ENCODE measurements around the gene CPNE4.

Gene CPNE4

DNA sequence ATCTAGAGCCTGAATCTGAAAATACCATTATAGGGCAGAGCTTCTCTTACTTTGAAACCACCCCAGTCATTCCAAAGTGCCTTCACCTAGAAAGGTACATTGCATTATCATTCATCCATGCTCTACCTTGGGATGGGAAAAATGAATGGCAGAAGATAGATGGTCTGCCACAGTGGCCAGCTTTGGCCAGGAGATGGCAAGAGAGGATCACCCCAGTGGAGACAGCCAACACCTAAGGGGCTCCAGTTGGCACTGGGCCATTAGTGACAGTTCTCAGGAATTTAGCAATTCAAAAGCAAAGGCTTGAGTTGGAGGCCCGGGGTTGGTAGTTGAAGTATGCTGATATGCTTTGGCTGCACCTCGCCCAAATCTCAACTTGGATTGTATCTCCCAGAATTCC is 278.4 kb downstream of the CPNE4 start:
- Histone ChIP-seq H3K4me1 (ENCODE audit: insufficient read depth, low read length, severe bottlenecking) (no peaks in the 10 kb centered on the region), H3K4me2 (ENCODE audit: low read length) (no peak overlapping the region)

DNA sequence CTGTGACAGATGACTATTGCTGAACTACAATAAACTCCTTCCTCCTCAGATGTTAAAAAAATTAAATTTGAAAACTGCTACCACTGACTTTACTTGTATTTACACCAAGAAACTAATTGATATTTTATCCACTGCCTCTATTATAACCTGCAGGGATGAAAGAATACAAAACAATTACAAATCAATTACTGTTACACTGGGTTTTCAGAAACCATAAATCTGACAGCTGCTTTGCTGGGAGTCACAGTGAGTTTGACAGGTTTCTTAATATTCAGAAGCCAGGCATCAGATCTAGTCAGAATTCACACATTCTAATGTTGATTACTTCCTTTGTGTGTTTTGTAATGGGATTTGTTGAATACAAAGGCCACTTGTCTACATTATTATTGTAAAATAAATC is 279.4 kb downstream of the CPNE4 start:
- Histone ChIP-seq H3K4me2 (ENCODE audit: low read length) (no peak overlapping the region), H3K4me1 (ENCODE audit: insufficient read depth, low read length, severe bottlenecking) (no peaks in the 10 kb centered on the region), H3K4me3 (ENCODE audit: low read depth, low read length, poor library complexity, severe bottlenecking) (no peak overlapping the region), H2AFZ (ENCODE audit: low read length) (no peak overlapping the region), H3K36me3 (ENCODE audit: insufficient read depth, low read length) (no peaks in the 10 kb centered on the region), H3K27ac (ENCODE audit: low read depth, low read length, poor library complexity, severe bottlenecking) (no peak overlapping the region), H4K20me1 (ENCODE audit: insufficient read depth, low read length) (no peaks in the 10 kb centered on the region), H3K9me3 (ENCODE audit: low read length) (no peaks in the 10 kb centered on the region), H3K9me2 (ENCODE audit: low read depth, low read length) (no peaks in the 10 kb centered on the region), H3K9ac (ENCODE audit: low read length) (no peak overlapping the region), H3K79me2 (ENCODE audit: insufficient read depth, low read length) (no peaks in the 10 kb centered on the region), H3K27me3 (ENCODE audit: insufficient read depth, low read length) (no peaks in the 10 kb centered on the region), H3F3A (ENCODE audit: insufficient read depth, low read length) (no peaks in the 10 kb centered on the region)
- TF ChIP-seq EZH2 (IDR thresholded peaks at IDR 0.05; ENCODE audit: borderline replicate concordance, low read length): no peak
- TF ChIP-seq, protein P1, sequence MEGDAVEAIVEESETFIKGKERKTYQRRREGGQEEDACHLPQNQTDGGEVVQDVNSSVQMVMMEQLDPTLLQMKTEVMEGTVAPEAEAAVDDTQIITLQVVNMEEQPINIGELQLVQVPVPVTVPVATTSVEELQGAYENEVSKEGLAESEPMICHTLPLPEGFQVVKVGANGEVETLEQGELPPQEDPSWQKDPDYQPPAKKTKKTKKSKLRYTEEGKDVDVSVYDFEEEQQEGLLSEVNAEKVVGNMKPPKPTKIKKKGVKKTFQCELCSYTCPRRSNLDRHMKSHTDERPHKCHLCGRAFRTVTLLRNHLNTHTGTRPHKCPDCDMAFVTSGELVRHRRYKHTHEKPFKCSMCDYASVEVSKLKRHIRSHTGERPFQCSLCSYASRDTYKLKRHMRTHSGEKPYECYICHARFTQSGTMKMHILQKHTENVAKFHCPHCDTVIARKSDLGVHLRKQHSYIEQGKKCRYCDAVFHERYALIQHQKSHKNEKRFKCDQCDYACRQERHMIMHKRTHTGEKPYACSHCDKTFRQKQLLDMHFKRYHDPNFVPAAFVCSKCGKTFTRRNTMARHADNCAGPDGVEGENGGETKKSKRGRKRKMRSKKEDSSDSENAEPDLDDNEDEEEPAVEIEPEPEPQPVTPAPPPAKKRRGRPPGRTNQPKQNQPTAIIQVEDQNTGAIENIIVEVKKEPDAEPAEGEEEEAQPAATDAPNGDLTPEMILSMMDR (IDR thresholded peaks at IDR 0.05; ENCODE audit: low read length): no peak

More for the DNA sequence above, 278.4 kb downstream of the CPNE4 start:
- Histone ChIP-seq H4K20me1 (ENCODE audit: insufficient read depth, low read length) (no peaks in the 10 kb centered on the region), H3K9ac (ENCODE audit: low read length) (no peak overlapping the region), H3F3A (ENCODE audit: insufficient read depth, low read length) (no peaks in the 10 kb centered on the region), H3K27ac (ENCODE audit: low read depth, low read length, poor library complexity, severe bottlenecking) (no peak overlapping the region), H3K9me3 (ENCODE audit: low read length) (no peaks in the 10 kb centered on the region), H3K36me3 (ENCODE audit: insufficient read depth, low read length) (no peaks in the 10 kb centered on the region), H3K27me3 (ENCODE audit: insufficient read depth, low read length) (0 out of 2 replicates have a peak, but pooled peaks cover 3% of the 10 kb centered on the region), H3K4me3 (ENCODE audit: low read depth, low read length, poor library complexity, severe bottlenecking) (no peak overlapping the region), H3K79me2 (ENCODE audit: insufficient read depth, low read length) (no peaks in the 10 kb centered on the region), H3K9me2 (ENCODE audit: low read depth, low read length) (no peaks in the 10 kb centered on the region), H2AFZ (ENCODE audit: low read length) (no peak overlapping the region)
- TF ChIP-seq, protein P1 (IDR thresholded peaks at IDR 0.05; ENCODE audit: low read length): no peak
- no peak for TF ChIP-seq EZH2 (IDR thresholded peaks at IDR 0.05; ENCODE audit: borderline replicate concordance, low read length)

DNA sequence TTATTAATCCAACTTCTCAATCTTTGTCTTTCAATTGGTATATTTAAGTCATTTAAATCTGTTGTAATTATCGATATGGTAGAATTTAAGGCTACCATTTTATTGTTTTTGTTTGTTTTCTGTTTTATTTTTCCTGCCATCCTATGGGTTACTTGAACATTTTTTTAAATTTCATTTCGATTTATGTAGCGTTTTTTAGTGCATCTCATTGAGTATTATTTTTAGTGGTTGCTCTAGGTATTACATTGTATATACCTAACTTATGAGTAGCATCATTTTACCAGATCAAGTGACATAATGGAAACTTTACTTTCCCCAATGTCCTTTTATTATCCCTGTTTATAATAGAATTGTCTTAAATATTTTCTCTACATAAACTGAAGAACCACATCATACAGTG is 284.6 kb downstream of the CPNE4 start:
- Histone ChIP-seq H3K27me3 (ENCODE audit: insufficient read depth, low read length) (no peaks in the 10 kb centered on the region), H3K36me3 (ENCODE audit: insufficient read depth, low read length) (no peaks in the 10 kb centered on the region), H3K27ac (ENCODE audit: low read depth, low read length, poor library complexity, severe bottlenecking) (no peak overlapping the region), H3K4me3 (ENCODE audit: low read depth, low read length, poor library complexity, severe bottlenecking) (no peak overlapping the region), H4K20me1 (ENCODE audit: insufficient read depth, low read length) (no peaks in the 10 kb centered on the region), H3K79me2 (ENCODE audit: insufficient read depth, low read length) (no peaks in the 10 kb centered on the region), H3K9me3 (ENCODE audit: low read length) (no peaks in the 10 kb centered on the region), H2AFZ (ENCODE audit: low read length) (no peak overlapping the region), H3K9me2 (ENCODE audit: low read depth, low read length) (no peaks in the 10 kb centered on the region), H3K4me1 (ENCODE audit: insufficient read depth, low read length, severe bottlenecking) (no peaks in the 10 kb centered on the region), H3K9ac (ENCODE audit: low read length) (no peak overlapping the region), H3F3A (ENCODE audit: insufficient read depth, low read length) (no peaks in the 10 kb centered on the region), H3K4me2 (ENCODE audit: low read length) (no peak overlapping the region)
- TF ChIP-seq, protein P1 (IDR thresholded peaks at IDR 0.05; ENCODE audit: low read length): no peak
- TF ChIP-seq EZH2 (IDR thresholded peaks at IDR 0.05; ENCODE audit: borderline replicate concordance, low read length): no peak

All from OCI-LY1 (cell line).